ENCODE measurements around the gene ELK3. TPM values are rescaled to one million over a fixed set of nuclear protein-coding genes. Genes with fewer than 3 reads are reported as not detected.

Gene ELK3
- polyA plus RNA-seq, 1 of the 3 experiments (the other 2 are of a cell fraction) = 33.8 TPM

DNA sequence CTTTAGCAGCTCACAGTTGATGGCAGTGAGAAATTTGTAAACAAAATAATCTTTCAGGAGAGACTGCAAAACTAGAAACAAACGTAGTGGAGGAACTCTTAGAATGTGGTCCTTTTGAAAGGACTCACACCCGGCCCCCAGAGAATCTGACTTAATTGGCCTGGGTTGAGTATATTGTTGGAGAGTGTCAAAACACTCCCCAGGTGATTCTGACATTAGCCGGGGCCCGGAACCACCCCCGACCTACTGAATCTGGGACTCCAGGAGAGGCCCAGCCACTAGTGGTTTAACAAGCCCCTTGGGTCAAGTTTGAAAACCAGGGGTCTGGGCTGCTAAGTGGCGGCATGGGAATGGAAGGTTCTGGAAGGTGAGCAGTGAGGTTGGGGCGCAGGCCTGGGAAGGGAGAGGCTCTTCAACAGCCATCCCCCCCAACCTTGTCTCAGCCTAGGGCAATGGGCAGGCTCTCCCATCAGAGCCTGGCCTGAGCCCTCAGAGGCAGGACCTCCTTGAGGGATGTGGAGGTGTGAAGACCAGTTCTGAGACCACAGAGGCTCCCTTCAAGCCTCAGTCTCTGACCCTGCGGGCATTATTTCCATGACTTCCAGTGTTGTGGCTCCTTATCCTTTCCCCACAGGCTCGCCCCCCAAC lies 1.1 kb upstream of the ELK3 start:
- Histone ChIP-seq H3K27ac (ENCODE audit: low read depth in 2 of 2, low read length in 1 of 2) (no peak overlapping the region; a peak in 1 of 4 replicates), H4K20me1 (ENCODE audit: insufficient read depth) (no peaks in the 10 kb centered on the region), H3F3A (replicated peaks; ENCODE audit: insufficient read depth) (peaks cover 32% of the 10 kb centered on the region), H3K4me3 (ENCODE audit: low read depth in 2 of 2, low read length in 1 of 2) (no peak overlapping the region), H3K36me3 (replicated peaks in 1 of 2; ENCODE audit: control insufficient read depth in 1 of 2, insufficient read depth in 2 of 2, low read length in 1 of 2) (no peaks in the 10 kb centered on the region), H3K27me3 (ENCODE audit: insufficient read depth) (no peaks in the 10 kb centered on the region), H3K9me2 (no peaks in the 10 kb centered on the region), H3K9me3 (no peaks in the 10 kb centered on the region), H3K79me2 (ENCODE audit: insufficient read depth) (peaks cover 32% of the 10 kb centered on the region), H2AFZ (ENCODE audit: low read depth) (no peak overlapping the region), H3K4me1 (ENCODE audit: control insufficient read depth in 1 of 2, insufficient read depth in 2 of 2, low read depth in 1 of 2, low read length in 1 of 2) (peaks cover 6 to 15% of the 10 kb centered on the region in 2 experiments; a peak in 3 of 4 replicates), H3K9ac (no peak overlapping the region), H3K4me2 (no peak overlapping the region)
- WGBS (ENCODE audit: low lambda C conversion rate) = 92% methylated on average over 8 of the region's 9 CpGs
- TF ChIP-seq, protein P1, sequence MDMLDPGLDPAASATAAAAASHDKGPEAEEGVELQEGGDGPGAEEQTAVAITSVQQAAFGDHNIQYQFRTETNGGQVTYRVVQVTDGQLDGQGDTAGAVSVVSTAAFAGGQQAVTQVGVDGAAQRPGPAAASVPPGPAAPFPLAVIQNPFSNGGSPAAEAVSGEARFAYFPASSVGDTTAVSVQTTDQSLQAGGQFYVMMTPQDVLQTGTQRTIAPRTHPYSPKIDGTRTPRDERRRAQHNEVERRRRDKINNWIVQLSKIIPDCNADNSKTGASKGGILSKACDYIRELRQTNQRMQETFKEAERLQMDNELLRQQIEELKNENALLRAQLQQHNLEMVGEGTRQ (IDR thresholded peaks at IDR 0.05; ENCODE audit: borderline replicate concordance, low read depth, low read length) = no peak
- TF ChIP-seq, protein P2, sequence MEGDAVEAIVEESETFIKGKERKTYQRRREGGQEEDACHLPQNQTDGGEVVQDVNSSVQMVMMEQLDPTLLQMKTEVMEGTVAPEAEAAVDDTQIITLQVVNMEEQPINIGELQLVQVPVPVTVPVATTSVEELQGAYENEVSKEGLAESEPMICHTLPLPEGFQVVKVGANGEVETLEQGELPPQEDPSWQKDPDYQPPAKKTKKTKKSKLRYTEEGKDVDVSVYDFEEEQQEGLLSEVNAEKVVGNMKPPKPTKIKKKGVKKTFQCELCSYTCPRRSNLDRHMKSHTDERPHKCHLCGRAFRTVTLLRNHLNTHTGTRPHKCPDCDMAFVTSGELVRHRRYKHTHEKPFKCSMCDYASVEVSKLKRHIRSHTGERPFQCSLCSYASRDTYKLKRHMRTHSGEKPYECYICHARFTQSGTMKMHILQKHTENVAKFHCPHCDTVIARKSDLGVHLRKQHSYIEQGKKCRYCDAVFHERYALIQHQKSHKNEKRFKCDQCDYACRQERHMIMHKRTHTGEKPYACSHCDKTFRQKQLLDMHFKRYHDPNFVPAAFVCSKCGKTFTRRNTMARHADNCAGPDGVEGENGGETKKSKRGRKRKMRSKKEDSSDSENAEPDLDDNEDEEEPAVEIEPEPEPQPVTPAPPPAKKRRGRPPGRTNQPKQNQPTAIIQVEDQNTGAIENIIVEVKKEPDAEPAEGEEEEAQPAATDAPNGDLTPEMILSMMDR (IDR thresholded peaks at IDR 0.05) = no peak
- TF ChIP-seq NRF1 (IDR thresholded peaks at IDR 0.05; ENCODE audit: low read depth, low read length) (no peak), GATA2 (CRISPR knock-in tag; IDR thresholded peaks at IDR 0.05) (no peak), TEAD4 (IDR thresholded peaks at IDR 0.05; ENCODE audit: borderline replicate concordance, insufficient read depth) (no peak), MXI1 (IDR thresholded peaks at IDR 0.05; ENCODE audit: low read depth, low read length) (no peak), JUND (IDR thresholded peaks at IDR 0.05) (no peak)
- ChIA-PET CTCF (no interaction called here), POLR2A (no interaction called here)
- DNase-seq = no peak

DNA sequence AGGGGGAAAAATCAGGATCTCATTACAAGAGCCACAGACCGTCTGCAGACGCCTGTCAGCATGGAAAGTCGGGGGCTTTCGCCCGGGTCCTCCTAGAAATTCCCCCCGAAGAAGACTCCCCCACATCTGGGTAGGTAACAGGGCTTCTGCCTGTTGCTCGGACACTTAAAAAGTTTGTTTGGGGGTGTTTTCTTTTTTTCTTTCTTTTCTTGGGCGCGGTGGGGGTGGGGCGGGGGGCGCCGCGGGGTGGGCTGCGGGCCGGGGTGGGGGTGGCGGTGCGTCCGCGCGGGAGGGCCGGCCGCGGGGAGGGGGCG lies 358 bp downstream of the ELK3 start:
- H3K27ac ChIP-seq (ENCODE audit: low read depth in 2 of 2, low read length in 1 of 2) = peak overlapping the region; percentile 92 to 100
- H2AFZ ChIP-seq (ENCODE audit: low read depth) = peak overlapping the region; percentile 81; the same call in 1 of the 2 replicates
- H3K4me2 ChIP-seq = peak overlapping the region; percentile 66; the same call in 1 of the 2 replicates
- 0% methylated on average over 16 of the region's 24 CpGs for WGBS (ENCODE audit: low lambda C conversion rate)
- H3K27me3 ChIP-seq (ENCODE audit: insufficient read depth) = no peaks in the 10 kb centered on the region
- ChIA-PET POLR2A (no interaction called here), CTCF (interaction anchor here (6.0 kb wide), 1 partner anchor 21 kb away, joined by 30 read pairs; no protein-coding TSS in a partner anchor)
- peaks cover 46% of the 10 kb centered on the region for H3F3A ChIP-seq (replicated peaks; ENCODE audit: insufficient read depth)
- H3K9ac ChIP-seq = peak overlapping the region; percentile 98
- peak overlapping the region; percentile 87 to 95 for H3K4me3 ChIP-seq (ENCODE audit: low read depth in 2 of 2, low read length in 1 of 2)
- DNase-seq = no peak
- H3K4me1 ChIP-seq (ENCODE audit: control insufficient read depth in 1 of 2, insufficient read depth in 2 of 2, low read depth in 1 of 2, low read length in 1 of 2) = peaks cover 6 to 22% of the 10 kb centered on the region in 2 experiments; a peak in 3 of 4 replicates
- no peaks in the 10 kb centered on the region for H3K9me2 ChIP-seq
- no peaks in the 10 kb centered on the region for H4K20me1 ChIP-seq (ENCODE audit: insufficient read depth)
- H3K36me3 ChIP-seq (replicated peaks in 1 of 2; ENCODE audit: control insufficient read depth in 1 of 2, insufficient read depth in 2 of 2, low read length in 1 of 2) = no peaks in the 10 kb centered on the region
- no peaks in the 10 kb centered on the region for H3K9me3 ChIP-seq
- peaks cover 43% of the 10 kb centered on the region for H3K79me2 ChIP-seq (ENCODE audit: insufficient read depth)
- TF ChIP-seq, protein P3, sequence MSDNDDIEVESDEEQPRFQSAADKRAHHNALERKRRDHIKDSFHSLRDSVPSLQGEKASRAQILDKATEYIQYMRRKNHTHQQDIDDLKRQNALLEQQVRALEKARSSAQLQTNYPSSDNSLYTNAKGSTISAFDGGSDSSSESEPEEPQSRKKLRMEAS (IDR thresholded peaks at IDR 0.05; ENCODE audit: low read depth) = no peak
- TF ChIP-seq SMC3 (IDR thresholded peaks at IDR 0.05; ENCODE audit: low read depth, low read length) (no peak), PBX3 (IDR thresholded peaks at IDR 0.05) (no peak), IRF3 (IDR thresholded peaks at IDR 0.05; ENCODE audit: low read depth, low read length) (no peak), RFX5 (IDR thresholded peaks at IDR 0.05; ENCODE audit: low read length) (no peak), NRF1 (IDR thresholded peaks at IDR 0.05; ENCODE audit: low read depth, low read length) (no peak), SIN3A (IDR thresholded peaks at IDR 0.05; ENCODE audit: borderline replicate concordance, low read depth, low read length) (no peak; the same call in 1 of the 2 replicates)
- TF ChIP-seq, protein P2 (IDR thresholded peaks at IDR 0.05) = no peak
- TF ChIP-seq, protein P4, sequence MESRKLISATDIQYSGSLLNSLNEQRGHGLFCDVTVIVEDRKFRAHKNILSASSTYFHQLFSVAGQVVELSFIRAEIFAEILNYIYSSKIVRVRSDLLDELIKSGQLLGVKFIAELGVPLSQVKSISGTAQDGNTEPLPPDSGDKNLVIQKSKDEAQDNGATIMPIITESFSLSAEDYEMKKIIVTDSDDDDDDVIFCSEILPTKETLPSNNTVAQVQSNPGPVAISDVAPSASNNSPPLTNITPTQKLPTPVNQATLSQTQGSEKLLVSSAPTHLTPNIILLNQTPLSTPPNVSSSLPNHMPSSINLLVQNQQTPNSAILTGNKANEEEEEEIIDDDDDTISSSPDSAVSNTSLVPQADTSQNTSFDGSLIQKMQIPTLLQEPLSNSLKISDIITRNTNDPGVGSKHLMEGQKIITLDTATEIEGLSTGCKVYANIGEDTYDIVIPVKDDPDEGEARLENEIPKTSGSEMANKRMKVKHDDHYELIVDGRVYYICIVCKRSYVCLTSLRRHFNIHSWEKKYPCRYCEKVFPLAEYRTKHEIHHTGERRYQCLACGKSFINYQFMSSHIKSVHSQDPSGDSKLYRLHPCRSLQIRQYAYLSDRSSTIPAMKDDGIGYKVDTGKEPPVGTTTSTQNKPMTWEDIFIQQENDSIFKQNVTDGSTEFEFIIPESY (IDR thresholded peaks at IDR 0.05; ENCODE audit: borderline replicate concordance, low read depth) = no peak
- TF ChIP-seq, protein P1 (IDR thresholded peaks at IDR 0.05; ENCODE audit: borderline replicate concordance, low read depth, low read length) = no peak

All from SK-N-SH (cell line).